ENCODE results near the gene LAMC2.
"Not testable (repeated sequence)": the region's sequence is repeated elsewhere in the genome, so short reads cannot be mapped to it uniquely, and the experiment has no call there.

The LAMC2 gene

DNA sequence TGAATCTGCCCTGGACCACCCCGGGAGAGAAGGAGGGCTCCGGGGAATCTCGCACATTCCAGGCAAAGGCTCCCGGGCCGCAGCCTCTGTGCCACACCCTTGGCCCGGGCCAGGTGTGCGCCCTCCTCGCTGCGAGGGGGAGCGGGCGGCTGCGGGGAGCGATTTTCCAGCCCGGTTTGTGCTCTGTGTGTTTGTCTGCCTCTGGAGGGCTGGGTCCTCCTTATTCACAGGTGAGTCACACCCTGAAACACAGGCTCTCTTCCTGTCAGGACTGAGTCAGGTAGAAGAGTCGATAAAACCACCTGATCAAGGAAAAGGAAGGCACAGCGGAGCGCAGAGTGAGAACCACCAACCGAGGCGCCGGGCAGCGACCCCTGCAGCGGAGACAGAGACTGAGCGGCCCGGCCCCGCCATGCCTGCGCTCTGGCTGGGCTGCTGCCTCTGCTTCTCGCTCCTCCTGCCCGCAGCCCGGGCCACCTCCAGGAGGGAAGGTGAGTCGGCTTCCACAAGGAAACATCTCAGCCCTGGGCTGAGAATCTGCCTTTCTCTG lies at the start of gene LAMC2:
Gene LAMC2 (plus strand): TSS at position 324 of the 550 bp plus-strand sequence. CDS start 89 bp downstream, at position 413.
- no peak for DNase-seq

DNA sequence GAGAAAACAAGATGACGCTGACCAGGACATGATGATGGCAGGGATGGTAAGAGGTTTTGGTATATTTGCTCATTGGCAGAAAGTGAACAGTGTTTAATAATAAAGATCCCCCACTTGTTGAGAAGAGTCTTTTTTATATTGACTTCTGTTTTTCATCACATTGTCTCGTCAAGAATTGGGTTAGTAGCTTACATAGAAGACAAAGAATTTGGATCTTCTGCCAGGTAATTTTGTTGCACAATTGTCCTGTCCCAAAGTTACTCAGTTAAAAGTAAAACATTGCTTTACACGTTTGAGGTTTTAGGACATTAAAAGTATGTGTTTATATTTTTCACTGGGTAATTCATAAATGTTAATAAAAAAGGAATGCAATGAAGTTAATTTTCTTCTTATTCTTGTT lies 48.3 kb upstream of the LAMC2 start:
- DNase-seq, result no peak

DNA sequence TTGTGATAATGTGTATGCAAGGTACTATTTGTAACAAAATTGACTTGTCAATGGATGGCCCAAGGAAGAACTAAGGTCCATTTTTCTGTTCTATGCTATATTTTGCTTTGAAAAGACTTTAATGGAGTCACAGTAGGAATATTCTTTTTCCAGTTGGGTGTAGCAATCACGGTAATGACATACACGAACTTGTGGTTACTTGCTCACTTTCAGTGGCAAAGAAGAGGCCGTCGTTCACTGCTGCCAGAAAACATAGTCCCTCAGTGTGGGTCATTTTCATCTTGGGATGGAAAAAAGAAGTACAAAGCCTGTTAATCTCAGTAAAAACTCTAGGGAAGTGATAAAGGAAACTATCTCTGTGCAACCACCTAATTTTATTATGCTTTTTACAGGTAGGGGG lies 47.8 kb upstream of the LAMC2 start:
- DNase-seq, result no peak

DNA sequence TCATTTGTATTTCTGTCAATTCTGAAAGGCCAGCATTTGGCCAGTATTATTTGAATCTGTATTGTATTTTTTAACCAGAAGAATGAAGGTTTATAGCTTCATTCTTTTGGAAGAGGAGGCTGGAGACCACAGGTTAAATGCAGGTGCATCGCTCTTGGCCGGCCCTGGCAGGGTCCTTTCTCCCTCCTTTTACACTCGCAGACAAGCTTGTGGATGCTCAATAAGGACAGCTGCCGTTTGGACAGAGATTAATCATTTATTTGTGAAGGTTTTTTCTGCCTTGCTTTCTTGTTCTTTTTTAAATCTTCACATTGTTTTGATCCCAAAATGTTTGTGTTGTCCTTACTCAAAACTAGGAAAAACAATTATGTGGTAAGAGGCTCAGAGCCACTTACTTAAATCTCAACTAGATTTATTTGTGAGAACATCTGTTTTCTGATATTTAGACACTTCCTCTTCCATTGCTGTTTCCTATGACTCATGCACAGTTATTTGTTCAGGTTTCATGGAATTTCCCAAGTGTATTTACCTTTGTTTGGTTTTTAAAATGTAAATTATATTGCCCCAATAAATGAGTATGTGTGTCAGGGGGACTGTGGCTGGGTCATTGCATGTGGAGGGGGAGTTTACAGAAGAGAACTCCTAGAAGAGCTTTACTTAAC lies 46.7 kb upstream of the LAMC2 start:
- DNase-seq, result no peak

DNA sequence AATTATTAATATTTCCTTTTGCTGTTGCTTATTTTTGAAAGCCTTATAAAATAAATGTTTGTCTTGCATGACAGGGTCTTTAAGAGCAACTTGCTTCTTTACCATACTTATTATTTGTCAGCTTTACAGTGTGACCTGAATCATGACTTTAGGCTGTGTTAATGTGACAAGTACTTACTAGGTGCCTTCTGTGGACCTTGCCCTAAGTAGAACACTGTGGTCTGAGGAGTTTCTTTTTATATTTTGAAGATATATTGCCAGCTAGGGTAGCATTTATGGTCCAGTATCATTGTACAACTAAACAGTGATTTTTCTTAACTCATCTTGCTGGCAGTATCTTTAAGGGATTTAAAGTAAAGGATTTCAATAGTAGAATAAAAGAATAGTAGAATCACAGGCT lies 45.4 kb upstream of the LAMC2 start:
- DNase-seq, result no peak

DNA sequence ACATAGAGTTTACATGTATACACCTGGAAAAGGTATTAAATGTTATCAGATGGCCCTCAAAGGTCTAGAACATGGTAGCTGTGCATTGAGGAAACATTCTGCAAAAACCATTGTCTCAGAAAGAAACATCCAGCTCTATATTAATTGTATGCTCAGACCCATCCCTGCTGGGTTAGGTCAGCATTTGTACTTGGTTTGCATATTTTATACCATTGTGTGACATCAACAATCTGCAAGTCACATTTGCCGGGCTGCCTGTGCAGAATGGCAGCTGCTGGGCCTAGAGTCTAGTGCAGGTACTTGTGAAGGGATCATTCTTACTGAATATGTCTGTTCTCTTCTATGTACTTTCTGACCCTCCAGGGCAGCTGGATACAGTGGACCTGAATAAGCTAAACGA lies 43.9 kb upstream of the LAMC2 start:
- DNase-seq, result no peak

DNA sequence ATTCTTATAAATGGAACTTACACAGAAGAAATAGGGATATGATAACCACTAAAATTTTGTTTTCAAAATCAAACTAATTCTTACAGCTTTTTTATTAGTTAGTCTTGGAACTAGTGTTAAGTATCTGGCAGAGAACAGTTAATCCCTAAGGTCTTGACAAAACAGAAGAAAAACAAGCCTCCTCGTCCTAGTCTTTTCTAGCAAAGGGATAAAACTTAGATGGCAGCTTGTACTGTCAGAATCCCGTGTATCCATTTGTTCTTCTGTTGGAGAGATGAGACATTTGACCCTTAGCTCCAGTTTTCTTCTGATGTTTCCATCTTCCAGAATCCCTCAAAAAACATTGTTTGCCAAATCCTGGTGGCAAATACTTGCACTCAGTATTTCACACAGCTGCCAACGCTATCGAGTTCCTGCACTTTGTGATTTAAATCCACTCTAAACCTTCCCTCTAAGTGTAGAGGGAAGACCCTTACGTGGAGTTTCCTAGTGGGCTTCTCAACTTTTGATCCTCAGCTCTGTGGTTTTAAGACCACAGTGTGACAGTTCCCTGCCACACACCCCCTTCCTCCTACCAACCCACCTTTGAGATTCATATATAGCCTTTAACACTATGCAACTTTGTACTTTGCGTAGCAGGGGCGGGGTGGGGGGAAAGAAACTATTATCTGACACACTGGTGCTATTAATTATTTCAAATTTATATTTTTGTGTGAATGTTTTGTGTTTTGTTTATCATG lies 42.3 kb upstream of the LAMC2 start:
- DNase-seq, result no peak

DNA sequence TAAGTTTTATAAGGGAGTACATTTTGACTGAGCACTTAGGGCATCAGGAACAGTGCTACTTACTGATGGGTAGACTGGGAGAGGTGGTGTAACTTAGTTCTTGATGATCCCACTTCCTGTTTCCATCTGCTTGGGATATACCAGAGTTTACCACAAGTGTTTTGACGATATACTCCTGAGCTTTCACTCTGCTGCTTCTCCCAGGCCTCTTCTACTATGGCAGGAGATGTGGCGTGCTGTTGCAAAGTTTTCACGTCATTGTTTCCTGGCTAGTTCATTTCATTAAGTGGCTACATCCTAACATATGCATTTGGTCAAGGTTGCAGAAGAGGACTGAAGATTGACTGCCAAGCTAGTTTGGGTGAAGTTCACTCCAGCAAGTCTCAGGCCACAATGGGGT lies 41.3 kb upstream of the LAMC2 start:
- peak; percentile 24 for DNase-seq

DNA sequence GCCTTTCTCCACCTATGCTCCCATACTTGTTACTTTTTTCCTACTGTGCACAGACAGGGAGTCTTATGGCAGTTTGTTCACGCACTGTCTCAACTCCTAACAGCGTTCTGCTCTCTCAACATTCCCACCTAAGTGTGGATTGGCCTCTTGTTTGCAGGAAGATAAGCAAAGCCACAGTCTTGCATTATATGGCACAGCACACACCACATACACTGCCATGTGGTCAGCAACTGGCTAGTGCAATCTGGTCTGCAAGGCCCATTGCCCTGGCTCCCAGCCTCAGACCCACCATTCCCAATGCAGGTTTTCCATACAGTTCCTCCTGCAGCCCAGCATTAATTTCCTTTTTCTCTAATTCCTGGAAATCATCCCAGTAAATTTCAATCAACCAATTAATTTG lies 38.3 kb upstream of the LAMC2 start:
- no peak for DNase-seq

DNA sequence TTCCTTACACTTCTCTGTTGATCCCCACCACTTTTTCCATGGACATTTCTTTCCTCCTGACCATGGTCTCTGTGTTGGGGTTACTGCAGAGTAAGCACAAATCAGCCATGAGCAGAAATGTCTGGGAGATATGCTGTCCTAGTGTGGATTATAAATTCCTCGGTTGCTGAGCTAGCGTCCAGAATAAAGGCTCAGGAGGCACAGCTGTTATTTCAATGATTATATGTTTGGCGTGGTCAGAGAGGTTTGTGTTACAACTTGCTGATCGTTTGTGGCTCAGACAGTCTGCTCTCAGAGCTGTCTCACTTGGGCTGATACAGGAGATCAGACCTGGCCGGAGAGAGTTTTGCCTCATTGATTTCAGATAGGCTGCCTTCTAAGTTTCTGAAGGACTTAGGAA lies 37.5 kb upstream of the LAMC2 start:
- no peak for DNase-seq

DNA sequence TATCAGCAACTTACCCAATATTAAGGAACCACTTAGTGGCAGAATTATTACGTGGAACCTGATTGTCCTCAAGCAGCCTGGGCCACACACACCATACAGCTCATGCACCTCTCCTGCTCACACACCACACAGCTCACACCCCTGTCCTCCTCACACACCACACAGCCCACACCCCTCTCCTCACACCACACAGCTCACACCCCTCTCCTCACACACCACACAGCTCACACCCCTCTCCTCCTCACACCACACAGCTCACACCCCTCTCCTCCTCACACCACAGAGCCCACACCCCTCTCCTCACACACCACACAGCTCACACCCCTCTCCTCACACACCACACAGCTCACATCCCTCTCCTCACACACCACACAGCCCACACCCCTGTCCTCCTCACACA lies 36.8 kb upstream of the LAMC2 start:
- no peak for DNase-seq

DNA sequence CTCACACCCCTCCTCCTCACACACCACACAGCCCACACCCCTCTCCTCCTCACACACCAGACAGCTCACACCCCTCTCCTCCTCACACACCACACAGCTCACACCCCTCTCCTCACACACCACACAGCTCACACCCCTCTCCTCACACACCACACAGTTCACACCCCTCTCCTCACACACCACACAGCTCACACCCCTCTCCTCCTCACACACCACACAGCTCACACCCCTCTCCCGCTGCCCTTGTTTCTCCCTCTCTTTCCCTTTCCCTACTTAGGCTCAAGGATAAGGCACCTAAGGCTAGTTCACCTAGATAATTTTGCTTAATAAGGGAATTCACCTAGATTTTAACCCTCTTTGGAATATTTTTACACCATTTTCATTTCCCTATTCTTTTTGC lies 36.0 kb upstream of the LAMC2 start:
- DNase-seq, result not testable (repeated sequence)

DNA sequence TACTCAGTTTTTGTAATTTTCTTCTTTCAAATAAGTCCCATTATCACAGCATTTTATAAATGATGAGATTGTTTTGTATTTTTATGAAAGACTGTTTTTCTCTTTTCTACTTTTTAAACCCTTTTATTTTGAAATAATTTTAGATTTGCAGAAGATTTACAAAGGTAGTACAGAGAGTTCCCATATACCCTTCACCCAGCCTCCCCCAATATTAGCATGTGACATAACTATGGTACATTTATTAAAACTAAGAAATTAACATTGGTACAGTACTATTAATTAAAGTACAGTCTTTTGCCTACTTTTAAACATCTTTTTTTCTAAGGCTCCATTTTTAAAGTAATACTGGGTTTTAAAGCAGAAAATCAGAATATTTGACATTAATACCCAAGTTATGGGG lies 35.6 kb upstream of the LAMC2 start:
- DNase-seq, result no peak

DNA sequence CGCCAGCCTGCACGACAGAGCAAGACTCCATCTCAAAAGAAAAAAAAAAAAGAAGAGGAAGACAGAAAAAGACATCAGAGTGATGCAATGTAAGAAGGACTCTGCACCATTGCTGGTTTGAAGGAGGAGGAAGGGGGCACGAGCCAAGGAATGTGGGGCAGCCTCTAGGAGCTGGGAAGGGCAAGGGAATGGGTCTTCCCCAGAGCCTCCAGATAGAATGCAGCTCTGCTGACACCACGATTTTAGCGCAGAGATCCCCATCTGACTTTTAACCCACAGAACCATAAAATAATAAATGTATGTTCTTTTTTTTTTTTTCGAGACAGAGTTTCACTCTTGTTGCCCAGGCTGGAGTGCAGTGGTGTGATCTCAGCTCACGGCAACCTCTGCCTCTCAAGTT lies 33.9 kb upstream of the LAMC2 start:
- DNase-seq, result no peak

DNA sequence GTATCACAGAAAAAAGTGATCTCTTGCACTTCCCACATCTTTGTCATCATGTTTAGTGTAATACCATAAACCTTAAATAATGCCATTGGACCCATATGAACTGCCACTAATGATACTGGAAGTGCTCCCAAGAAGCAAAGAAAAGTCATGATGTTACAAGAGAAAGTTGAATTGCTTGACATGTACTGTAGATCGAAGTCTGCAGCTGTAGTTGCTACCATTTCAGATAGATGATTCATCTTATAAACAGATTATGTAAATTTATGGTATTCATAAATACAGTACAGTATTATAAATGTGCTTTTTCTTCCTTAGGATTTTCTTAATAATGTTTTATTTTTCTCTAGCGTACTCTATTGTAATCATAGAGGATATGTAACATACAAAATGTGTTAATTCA lies 30.1 kb upstream of the LAMC2 start:
- DNase-seq, result no peak

DNA sequence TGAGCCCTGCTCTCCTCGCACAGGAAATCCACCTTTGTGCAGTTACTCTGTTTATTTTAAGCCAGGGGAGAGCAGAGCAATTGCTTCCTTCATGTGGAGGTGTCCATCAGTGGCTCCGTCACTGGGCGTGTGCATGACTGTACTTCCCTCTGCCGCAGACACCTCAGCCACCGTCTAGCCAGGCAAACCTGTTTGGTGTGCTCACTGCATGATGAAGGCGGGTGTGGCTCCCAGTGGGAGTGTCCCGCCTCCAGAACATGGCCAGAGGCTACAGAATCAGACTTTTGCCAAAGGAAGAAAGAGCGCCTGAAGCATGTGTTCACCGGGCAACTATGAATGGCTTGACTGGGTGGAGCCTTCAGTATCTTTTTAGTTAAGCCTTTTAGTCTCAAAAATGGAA lies 26.1 kb upstream of the LAMC2 start:
- no peak for DNase-seq

DNA sequence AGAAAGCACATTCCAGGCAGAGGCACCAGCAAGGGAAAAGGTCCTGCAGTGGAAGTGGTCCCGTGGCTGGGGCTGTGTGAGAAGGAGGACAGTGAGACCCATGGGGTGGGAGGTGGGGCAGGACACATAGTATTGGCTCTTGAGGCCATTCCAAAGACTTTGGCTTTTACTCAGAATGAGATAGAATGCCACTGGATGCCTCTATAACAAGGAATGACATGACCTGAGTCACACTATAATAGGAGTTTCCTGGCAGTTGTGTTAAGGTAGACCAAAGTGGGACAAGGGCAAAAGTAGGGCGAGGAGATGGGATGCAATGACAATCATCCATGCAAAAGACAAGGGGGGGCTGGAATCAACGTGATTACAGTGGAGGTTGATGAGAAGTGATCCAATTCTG lies 24.7 kb upstream of the LAMC2 start:
- no peak for DNase-seq

DNA sequence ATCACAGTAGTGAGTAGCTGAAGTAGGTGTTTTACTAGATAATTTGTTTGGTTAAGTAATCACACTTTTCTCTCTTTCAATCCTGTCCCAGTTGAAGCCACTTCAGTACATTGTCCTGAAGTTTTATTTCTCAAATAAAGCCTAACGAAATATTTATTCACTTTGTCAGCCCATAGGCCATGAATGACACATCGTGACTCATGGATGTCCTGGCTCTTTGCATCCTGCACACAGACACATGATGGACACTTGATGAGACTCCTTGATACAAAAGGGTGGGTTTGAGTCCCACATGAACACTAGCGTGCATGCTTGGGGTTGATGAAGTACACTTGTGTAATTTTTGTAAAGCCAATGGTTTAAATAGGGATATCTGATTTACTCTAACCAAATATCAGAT lies 22.7 kb upstream of the LAMC2 start:
- DNase-seq, result no peak

DNA sequence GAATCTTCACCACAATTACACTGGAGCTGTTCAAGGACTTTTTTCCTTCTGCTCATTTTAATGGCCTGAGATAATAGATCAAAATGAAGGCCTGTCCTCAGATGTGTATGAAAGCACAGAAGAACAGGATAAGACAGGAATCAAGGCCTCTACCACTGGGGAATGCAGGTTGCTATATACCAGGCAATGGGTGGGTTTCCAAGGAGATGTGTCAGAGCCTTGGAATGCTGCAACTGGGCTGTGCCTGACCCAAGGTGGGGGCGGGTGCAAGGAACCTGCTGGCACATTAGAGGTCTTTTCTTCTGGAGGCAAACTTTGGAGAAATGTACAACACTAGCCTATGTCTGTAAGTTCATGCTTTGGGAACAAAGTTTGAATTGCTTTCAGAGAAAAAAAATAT lies 21.7 kb upstream of the LAMC2 start:
- no peak for DNase-seq

DNA sequence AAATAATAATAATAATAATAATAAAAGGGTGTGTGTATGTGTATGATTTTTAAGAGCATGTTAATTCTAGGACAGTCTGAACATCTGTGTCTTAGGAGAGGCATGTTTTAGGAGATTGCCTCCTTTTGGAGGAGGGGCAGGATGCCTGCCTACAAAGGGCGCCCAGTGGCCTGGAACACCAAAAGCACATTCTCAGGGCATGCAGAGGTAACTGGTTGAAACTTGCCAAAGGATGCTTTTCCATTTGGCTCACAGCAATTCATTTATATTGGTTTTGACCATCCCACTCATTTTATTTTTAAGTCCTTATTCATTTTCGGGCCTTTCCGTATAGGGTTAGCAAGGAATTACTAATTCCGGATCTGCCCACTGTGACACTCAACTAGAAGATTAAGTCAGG lies 21.1 kb upstream of the LAMC2 start:
- DNase-seq, result no peak

DNA sequence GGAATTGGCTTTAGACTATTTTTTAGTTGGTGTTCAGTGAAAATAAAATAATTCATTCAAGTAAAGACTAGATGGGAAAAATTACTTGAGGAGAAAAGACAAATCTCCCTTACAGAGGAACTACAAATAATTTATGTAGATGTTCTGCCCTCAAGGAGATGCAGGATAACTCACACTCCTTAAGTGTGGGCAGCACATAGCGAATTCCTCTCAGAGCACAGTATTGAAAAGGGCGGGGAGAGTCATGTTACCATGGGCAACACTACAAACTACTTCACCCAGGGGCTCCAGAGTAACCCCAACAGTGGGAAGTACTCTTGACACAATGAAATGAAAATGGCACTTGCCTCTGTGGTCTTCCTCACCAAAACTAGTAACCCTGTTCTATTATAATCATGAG lies 20.6 kb upstream of the LAMC2 start:
- no peak for DNase-seq

DNA sequence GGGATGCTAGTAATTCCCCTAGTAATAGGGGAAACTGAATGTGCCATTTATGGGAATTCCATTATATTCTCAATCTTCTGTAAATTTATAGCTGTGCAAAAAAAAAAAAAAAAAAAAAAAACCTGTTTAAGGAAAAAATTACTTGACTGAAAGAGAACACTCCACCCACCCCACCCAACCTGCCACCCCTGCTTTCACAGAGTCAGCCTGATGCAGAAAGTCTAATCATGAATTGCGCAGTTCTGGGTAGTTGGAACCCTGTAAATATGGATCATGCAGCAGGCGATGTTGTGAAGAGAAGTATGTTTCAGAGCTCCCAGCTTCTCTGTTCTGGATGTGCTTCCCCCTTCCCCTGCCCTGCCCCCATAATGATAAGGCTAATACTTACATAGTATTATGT lies 19.6 kb upstream of the LAMC2 start:
- no peak for DNase-seq

DNA sequence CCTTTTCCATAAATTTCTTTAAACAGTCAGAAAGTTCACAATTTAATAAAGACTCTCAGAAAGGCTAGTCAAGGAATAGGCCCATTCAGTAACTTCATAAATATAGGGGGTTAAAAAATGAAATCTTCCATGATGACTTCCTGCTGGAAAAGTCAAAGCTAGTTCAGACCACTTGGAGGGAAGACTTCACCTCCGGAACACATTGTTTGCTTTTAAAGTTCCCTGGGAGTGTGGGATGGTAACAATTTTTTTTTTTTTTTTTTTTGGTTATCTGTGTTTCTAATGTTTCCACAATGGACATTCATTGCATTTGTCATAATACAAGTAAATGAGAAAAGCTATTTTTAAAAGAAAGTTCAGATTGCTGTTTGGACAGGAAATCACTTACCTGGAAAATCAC lies 18.4 kb upstream of the LAMC2 start:
- no peak for DNase-seq

DNA sequence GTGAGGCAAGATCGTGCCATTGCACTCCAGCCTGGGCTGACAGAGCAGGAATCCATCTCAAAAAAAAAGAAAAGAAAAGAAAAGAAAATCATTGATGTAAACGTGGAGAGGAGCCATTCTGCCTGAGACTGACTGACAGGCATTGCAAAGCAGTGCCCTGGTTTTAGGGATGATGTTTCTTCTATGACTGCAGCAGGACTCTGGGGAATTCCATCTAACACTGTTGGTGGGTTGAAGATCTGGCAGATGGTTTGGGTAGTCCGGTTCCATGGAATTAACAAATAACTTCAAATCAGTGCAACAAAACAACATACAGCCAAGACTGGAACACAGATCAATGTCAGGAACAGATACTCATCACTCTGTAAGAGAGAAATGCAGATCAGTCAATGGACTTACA lies 17.8 kb upstream of the LAMC2 start:
- no peak for DNase-seq

DNA sequence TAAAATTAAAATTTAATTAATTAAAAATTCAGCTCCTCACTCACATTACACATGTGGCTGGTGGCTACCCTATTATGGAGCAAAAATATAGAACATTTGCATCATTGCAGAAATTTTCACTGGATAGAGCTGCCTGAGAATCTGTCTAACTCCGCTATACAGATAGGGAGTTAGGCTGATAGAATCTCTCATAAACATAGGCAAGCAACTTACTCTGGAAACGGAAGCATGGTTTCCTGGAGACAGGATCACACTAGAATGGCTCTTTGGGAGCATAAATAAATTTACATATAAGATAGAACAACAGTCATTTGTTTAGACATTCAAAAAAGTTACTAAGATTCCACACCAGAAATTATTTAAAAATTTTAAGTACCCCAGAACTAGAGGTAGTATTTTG lies 12.2 kb upstream of the LAMC2 start:
- no peak for DNase-seq

All from SIG-M5 (cell line).